ENCODE results near the gene BANP.
"Not testable (repeated sequence)": the region's sequence is repeated elsewhere in the genome, so short reads cannot be mapped to it uniquely, and the experiment has no call there.

GRCh38 chr16:87985493-87985892 is 34.3 kb downstream of the BANP start:
- TF ChIP-seq KLF1 (tag by site-specific recombination; IDR thresholded peaks at IDR 0.05); CTCF (tag by site-specific recombination; IDR thresholded peaks at IDR 0.05); TCF7L2 (IDR thresholded peaks at IDR 0.05; ENCODE audit: borderline replicate concordance, low read depth, low read length); ELK4 (IDR thresholded peaks at IDR 0.05; ENCODE audit: borderline replicate concordance, low read depth, low read length); ZNF391 (tag by site-specific recombination; IDR thresholded peaks at IDR 0.05; ENCODE audit: borderline replicate concordance, low read depth); FEZF1 (tag by site-specific recombination; IDR thresholded peaks at IDR 0.05); GLIS2 (tag by site-specific recombination; IDR thresholded peaks at IDR 0.05); ZFP41 (tag by site-specific recombination; IDR thresholded peaks at IDR 0.05; ENCODE audit: borderline replicate concordance); SETDB1 (IDR thresholded peaks at IDR 0.05; ENCODE audit: insufficient read length, low read length): not testable (repeated sequence)
